Immature natural killer cell (primary cell): ENCODE results near the gene ANKRD13D. TPM values are rescaled to one million over a fixed set of nuclear protein-coding genes. Genes with fewer than 3 reads are reported as not detected.

Source experiments
- DNase-seq, 3 donors: peaks; one replicate each; pipeline ENCODE4 v3.0.0; 2022; ENCODE audit warnings: mixed read lengths in 1 of 3
- H3K27ac Mint-ChIP-seq, 6 donors: one replicate each; pipeline ENCODE4 v1.8.0; 2020; ENCODE audit warnings: mixed read lengths in 6 of 6, mild to moderate bottlenecking in 5 of 6, inconsistent platforms in 4 of 6, moderate library complexity in 3 of 6
- H3K27me3 Mint-ChIP-seq, 3 donors: one replicate each; pipeline ENCODE4 v1.8.0; 2020 to 2021; ENCODE audit warnings: low read depth in 3 of 3, mild to moderate bottlenecking in 3 of 3, mixed read lengths in 3 of 3, moderate library complexity in 3 of 3, inconsistent platforms in 1 of 3
- H3K36me3 Mint-ChIP-seq, 3 donors: one replicate each; pipeline ENCODE4 v1.8.0; 2020; ENCODE audit warnings: mixed read lengths in 3 of 3, inconsistent platforms in 2 of 3, mild to moderate bottlenecking in 2 of 3
- H3K4me1 Mint-ChIP-seq, 2 donors: one replicate each; pipeline ENCODE4 v1.8.0; 2020; ENCODE audit warnings: inconsistent platforms in 2 of 2, mild to moderate bottlenecking in 2 of 2, mixed read lengths in 2 of 2, moderate library complexity in 1 of 2
- H3K4me3 Mint-ChIP-seq, 5 donors: one replicate each; pipeline ENCODE4 v1.8.0; 2020; ENCODE audit warnings: mild to moderate bottlenecking in 5 of 5, mixed read lengths in 5 of 5, inconsistent platforms in 3 of 5, moderate library complexity in 3 of 5
- H3K9me3 Mint-ChIP-seq, 6 donors: one replicate each; pipeline ENCODE4 v1.8.0; 2020; ENCODE audit warnings: mild to moderate bottlenecking in 6 of 6, mixed read lengths in 6 of 6, inconsistent platforms in 4 of 6, moderate library complexity in 3 of 6
- polyA plus RNA-seq, 3 donors: library from polyadenylated mRNA; unstranded; fragments of 300-500 nt; fragmentation: Illumina TruSeq; gene quantifications; one replicate each; pipeline ENCODE4 v1.2.3, GENCODE V29; 2021

The ANKRD13D gene
- polyA plus RNA-seq, 3 donors from 2014 or later = 12.4 to 26.7 (median 14.2) TPM

DNA sequence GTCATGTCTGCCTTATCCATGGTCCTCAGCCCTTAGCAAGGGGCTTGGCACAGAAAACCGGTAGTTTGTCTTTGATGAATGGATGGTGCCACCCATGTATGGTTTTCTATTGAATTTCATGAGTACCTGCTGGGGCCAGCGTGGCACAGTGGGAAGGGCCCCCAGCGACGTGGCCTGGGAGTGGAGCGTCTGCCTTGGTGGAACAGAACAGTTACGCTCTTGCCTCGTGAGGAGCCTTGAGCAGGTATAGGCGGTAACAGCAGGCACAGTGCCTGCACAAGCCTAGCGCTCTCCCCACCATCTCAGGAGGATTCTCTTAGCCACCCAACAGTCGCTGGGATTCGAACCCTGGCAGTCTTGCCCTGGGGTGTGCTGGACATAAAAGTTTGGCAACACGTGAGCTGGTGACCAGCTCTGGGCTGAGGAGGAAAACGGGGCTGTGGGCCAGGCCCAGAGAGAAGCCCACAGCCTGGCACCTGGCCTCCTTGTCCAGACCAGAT lies 11.2 kb downstream of the ANKRD13D start:
- Mint-ChIP-seq H3K27ac (peak overlapping the region in 1 of 6 donors; percentile 29), H3K36me3 (peaks cover 20 to 22% (median 22%) of the 10 kb centered on the region in 3 donors), H3K4me1 (peaks cover 26 to 29% of the 10 kb centered on the region in 2 donors), H3K27me3 (peaks cover 0 to 4% (median 3%) of the 10 kb centered on the region in 3 donors), H3K4me3 (no peak overlapping the region), H3K9me3 (peaks cover 0 to 12% (median 7%) of the 10 kb centered on the region in 6 donors)
- no peak for DNase-seq

DNA sequence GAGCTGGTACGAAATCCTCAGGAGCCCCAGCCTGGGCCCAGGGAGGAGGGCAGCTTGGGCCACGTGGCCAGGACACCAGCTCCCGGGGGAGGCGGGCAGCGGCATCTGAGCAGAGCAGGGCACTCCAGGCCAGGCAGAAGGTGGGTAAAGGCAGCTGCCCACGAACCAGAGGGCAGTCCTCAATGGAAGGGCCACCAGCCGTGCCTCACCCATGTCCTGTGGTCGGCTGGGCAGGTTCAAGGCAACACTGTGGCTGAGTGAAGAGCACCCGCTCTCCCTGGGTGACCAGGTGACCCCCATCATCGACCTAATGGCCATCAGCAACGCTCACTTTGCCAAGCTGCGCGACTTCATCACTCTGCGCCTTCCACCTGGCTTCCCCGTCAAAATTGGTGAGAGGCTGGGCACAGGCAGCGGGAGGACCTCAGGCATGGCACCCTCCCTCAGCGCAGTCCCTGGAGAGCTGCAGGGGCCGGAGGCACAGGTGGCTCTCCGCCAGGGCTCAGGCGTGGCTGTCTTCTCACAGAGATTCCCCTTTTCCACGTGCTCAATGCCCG lies 11.7 kb downstream of the ANKRD13D start:
- Mint-ChIP-seq H3K27ac (peak overlapping the region in 1 of 6 donors; percentile 39), H3K4me1 (peaks cover 26 to 29% of the 10 kb centered on the region in 2 donors), H3K9me3 (peaks cover 0 to 12% (median 6%) of the 10 kb centered on the region in 6 donors), H3K36me3 (peaks cover 18 to 20% (median 19%) of the 10 kb centered on the region in 3 donors), H3K27me3 (peaks cover 0 to 4% (median 3%) of the 10 kb centered on the region in 3 donors), H3K4me3 (no peak overlapping the region)
- no peak for DNase-seq

DNA sequence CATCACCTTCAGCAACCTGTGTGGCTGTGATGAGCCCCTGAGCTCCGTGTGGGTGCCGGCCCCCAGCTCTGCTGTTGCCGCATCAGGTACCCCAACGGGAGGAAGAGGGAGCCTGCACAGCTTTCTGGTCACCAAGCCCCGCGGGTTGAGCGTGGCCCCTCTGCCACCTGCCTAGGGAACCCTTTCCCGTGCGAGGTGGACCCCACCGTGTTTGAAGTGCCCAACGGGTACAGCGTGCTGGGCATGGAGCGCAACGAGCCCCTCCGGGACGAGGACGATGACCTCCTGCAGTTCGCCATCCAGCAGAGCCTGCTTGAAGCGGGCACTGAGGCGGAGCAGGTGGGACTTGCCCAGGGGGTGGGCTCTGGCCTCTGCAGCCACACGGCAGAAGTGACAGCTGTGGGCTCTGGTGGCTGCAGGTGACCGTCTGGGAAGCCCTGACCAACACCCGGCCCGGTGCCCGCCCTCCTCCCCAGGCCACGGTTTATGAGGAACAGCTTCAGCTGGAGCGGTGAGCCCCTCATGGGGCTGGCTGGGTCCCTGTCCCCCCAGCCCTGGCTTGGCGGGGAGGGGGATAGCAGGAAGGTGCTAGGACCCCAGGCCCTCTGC lies 12.3 kb downstream of the ANKRD13D start:
- peaks cover 12 to 16% (median 14%) of the 10 kb centered on the region in 3 donors for H3K36me3 Mint-ChIP-seq
- peaks cover 0 to 5% (median 4%) of the 10 kb centered on the region in 3 donors for H3K27me3 Mint-ChIP-seq
- no peak overlapping the region for H3K4me3 Mint-ChIP-seq
- H3K9me3 Mint-ChIP-seq = peaks cover 0 to 6% (median 3%) of the 10 kb centered on the region in 6 donors
- peaks cover 21 to 23% of the 10 kb centered on the region in 2 donors for H3K4me1 Mint-ChIP-seq
- no peak for DNase-seq
- H3K27ac Mint-ChIP-seq = no peak overlapping the region

DNA sequence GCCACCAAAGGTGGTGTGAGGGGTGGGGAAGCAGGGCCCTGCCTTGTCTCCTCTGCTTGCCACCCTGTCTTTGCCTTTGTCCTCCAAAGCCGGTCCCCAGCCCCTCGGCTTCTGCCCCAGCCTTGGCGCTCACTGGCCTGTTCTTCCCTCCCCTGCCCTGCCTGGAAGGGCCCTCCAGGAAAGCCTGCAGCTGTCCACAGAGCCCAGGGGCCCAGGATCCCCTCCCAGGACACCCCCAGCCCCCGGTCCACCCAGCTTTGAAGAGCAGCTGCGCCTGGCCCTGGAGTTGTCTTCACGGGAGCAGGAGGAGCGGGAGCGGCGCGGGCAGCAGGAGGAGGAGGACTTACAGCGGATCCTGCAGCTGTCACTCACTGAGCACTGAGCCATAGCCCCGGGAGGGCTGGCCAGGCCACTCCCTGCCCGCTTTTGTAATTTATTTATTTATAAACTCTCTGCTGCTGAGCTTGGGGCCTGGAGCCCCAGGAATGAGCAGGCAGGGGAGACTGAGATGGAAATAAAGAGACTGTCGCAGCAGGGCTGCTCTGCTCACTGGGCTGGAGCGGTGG lies 12.9 kb downstream of the ANKRD13D start:
- H3K27ac Mint-ChIP-seq = peak overlapping the region; percentile 7 to 86 (median 71)
- H3K4me3 Mint-ChIP-seq = peak overlapping the region; percentile 64 to 76 (median 71)
- DNase-seq = no peak
- H3K27me3 Mint-ChIP-seq = peaks cover 0 to 4% (median 3%) of the 10 kb centered on the region in 3 donors
- peaks cover 18 to 19% of the 10 kb centered on the region in 2 donors for H3K4me1 Mint-ChIP-seq
- H3K36me3 Mint-ChIP-seq = peaks cover 6 to 11% (median 8%) of the 10 kb centered on the region in 3 donors
- peaks cover 0 to 2% (median 0%) of the 10 kb centered on the region in 6 donors for H3K9me3 Mint-ChIP-seq

DNA sequence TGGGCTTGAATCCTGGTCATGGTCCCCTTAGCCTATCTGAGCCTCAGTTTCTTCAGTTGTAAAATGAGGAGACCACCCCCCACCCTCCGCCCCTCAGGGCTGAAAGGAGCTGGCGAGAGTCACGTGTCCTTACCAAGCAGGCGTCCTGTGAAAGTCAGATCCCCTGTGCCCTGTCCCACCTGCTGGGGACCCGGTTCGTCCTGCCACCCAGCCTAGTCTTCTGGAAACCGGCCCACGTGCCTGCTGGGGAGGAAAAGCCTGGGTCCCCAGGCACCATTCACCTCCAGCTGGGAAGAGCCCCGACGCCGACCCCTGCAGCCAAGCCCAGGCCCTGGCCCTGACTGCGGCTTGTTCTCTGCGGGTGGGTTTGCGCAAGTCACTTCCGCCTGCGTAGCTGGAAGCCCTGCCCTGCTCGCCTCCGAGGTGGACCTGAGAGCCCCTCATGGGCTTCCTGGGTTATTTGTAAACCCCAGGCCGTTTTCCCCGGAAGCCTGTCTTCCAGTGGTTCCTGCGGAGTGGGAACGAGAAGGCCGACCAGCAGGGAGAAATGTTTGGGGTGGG lies 13.5 kb downstream of the ANKRD13D start:
- Mint-ChIP-seq H3K27ac (peak overlapping the region; percentile 7 to 86 (median 71)), H3K36me3 (peaks cover 5 to 10% (median 7%) of the 10 kb centered on the region in 3 donors), H3K4me3 (peak overlapping the region; percentile 64 to 76 (median 71)), H3K27me3 (peaks cover 0 to 4% (median 3%) of the 10 kb centered on the region in 3 donors), H3K4me1 (peaks cover 16 to 19% of the 10 kb centered on the region in 2 donors), H3K9me3 (peaks cover 0 to 2% (median 0%) of the 10 kb centered on the region in 6 donors)
- peak; percentile 50 to 53 (median 51) for DNase-seq

DNA sequence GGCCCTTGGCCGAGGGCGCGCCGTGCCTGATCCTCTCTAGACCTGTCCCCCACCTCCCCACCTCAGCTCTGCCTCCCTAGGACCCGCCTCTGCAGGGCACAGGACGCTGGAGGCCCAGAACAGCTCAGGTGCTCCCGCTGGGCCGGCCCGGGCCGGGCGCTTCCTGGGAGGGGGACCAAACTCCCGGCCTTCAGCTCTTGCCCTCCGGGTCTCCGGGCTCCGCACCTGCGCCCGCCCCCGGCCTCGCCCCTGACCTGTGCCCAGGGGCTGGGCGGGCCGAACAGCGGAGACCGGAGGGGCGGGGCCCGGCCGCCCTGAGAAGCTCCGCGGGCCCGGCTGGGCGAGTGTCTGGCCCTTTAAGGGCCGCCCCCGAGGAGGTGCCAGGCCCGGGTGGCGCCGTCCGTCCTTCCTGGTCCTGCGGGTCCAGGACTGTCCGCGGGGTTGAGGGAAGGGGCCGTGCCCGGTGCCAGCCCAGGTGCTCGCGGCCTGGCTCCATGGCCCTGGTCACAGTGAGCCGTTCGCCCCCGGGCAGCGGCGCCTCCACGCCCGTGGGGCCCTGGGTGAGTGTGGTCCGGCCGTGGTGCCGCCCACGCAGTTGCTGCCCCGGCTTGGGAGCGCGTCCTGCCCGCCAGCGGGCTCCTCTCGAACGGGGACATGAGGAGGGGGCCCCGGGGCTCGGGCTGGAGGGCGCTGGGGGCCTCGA lies 14.2 kb downstream of the ANKRD13D start, which contains the start of gene SSH3:
TSS of gene SSH3 (plus strand) at position 399 of the 703 bp plus-strand sequence. CDS start at position 495, 96 bp downstream.
- Mint-ChIP-seq H3K9me3 (peaks cover 0 to 1% (median 0%) of the 10 kb centered on the region in 6 donors), H3K4me1 (peaks cover 13 to 17% of the 10 kb centered on the region in 2 donors), H3K4me3 (peak within 1 kb of the TSS; percentile 64 to 76 (median 74)), H3K27ac (peak within 1 kb of the TSS; percentile 7 to 86 (median 71)), H3K36me3 (peaks cover 4 to 8% (median 5%) of the 10 kb centered on the region in 3 donors), H3K27me3 (peaks cover 0 to 4% (median 3%) of the 10 kb centered on the region in 3 donors)
- peak; percentile 55 to 58 (median 55) for DNase-seq

DNA sequence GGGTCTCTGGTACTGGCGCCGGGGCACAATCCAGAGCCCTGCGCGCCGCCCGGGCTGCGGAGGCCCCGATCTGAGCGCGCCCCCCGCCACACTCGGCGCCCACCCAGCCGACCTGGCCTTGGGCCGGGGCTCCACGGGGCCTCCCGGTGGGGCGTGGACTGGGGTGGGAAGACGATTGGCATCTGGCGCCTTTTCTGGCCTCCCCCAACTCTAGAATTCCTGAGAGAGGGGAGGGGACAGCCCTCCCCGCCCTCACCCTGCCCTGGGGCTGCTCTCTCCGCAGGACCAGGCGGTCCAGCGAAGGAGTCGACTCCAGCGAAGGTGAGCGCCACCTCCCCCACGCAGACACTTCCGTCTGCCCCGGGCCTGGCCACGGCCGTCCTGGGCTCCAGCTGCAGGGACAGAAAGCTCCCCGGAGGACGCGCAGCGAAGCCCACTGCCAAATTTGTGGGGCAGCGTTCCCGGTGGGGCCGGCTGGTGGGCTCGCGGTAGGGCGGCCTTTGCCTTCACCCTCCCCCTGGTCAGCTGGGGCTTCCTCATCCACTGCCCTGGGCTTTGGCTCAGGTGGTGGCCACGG lies 14.8 kb downstream of the ANKRD13D start:
- Mint-ChIP-seq H3K4me1 (peaks cover 7 to 13% of the 10 kb centered on the region in 2 donors), H3K36me3 (peaks cover 0 to 3% (median 0%) of the 10 kb centered on the region in 3 donors), H3K9me3 (no peaks in the 10 kb centered on the region), H3K4me3 (peak overlapping the region; percentile 51 to 76 (median 72)), H3K27ac (no peak overlapping the region), H3K27me3 (peaks cover 0 to 4% (median 3%) of the 10 kb centered on the region in 3 donors)
- peak in 2 of 3 donors; percentile 32 to 41 for DNase-seq

DNA sequence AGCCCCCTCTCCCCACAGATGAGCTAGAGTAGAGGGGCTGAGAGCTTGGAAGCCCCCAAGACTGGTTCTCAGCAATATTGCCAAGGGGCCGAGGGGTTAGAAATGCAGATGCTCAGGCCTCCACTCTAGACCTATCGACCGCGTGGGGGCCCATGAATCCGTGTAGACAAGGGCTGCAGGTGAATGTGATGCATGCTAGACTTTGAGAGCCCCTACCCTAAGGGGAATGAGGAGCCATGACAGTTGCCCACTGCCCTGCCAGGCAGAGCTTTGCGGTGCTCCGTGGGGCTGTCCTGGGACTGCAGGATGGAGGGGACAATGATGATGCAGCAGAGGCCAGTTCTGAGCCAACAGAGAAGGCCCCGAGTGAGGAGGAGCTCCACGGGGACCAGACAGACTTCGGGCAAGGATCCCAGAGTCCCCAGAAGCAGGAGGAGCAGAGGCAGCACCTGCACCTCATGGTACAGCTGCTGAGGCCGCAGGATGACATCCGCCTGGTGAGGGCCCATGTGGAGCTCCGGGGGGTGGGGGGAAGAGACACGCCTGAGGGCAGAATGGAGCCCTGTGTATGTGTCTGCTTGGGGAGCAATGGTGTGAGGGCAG lies 15.5 kb downstream of the ANKRD13D start:
- DNase-seq = no peak
- H3K4me1 Mint-ChIP-seq = peaks cover 7 to 13% of the 10 kb centered on the region in 2 donors
- H3K4me3 Mint-ChIP-seq = peak overlapping the region in 4 of 5 donors; percentile 23 to 76 (median 58)
- peaks cover 0 to 4% (median 3%) of the 10 kb centered on the region in 3 donors for H3K27me3 Mint-ChIP-seq
- H3K27ac Mint-ChIP-seq = peak overlapping the region in 2 of 6 donors; percentile 51 to 66
- peaks cover 0 to 3% (median 0%) of the 10 kb centered on the region in 3 donors for H3K36me3 Mint-ChIP-seq
- no peaks in the 10 kb centered on the region for H3K9me3 Mint-ChIP-seq

DNA sequence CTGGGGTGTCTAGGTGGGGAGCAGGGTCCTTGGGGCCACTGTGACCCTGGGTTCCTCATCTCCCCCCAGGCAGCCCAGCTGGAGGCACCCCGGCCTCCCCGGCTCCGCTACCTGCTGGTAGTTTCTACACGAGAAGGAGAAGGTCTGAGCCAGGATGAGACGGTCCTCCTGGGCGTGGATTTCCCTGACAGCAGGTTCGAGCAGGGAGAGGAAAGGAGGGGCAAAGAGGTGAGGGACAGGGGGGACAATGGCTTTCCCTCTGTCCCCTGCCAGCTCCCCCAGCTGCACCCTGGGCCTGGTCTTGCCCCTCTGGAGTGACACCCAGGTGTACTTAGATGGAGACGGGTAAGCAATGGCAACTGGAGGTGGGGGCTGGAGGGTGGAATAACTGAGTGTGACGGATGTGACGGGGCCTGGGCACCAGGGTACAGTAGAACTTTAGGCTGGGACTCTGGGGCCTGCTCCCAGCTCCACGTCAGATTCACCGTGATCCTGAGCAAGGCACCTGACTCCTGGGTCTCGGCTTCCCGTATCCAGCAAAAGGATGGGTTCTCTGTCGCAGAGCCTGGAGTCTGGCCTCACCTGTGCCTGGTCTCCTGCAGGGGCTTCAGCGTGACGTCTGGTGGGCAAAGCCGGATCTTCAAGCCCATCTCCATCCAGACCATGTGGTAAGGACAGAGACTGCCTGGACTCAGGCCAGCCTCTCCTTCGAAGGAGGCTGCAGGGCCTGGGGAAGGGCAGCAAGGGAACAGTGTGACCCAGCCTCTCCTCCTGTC lies 17.9 kb downstream of the ANKRD13D start:
- peaks cover 7 to 14% of the 10 kb centered on the region in 2 donors for H3K4me1 Mint-ChIP-seq
- H3K27ac Mint-ChIP-seq = no peak overlapping the region

DNA sequence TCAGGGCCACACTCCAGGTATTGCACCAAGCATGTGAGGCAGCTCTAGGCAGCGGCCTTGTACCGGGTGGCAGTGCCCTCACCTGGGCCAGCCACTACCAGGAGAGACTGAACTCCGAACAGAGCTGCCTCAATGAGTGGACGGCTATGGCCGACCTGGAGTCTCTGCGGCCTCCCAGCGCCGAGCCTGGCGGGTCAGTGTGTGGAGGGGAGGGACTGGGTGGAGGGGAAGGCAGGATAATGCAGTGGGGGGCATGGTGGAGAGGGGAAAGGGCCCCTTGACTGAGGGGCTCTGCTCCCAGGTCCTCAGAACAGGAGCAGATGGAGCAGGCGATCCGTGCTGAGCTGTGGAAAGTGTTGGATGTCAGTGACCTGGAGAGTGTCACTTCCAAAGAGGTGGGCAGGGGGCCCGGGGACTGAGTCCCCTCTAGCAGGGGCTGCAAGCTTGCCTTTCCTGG lies 18.5 kb downstream of the ANKRD13D start:
- H3K36me3 Mint-ChIP-seq = peaks cover 0 to 3% (median 0%) of the 10 kb centered on the region in 3 donors
- H3K4me1 Mint-ChIP-seq = peaks cover 11 to 14% of the 10 kb centered on the region in 2 donors
- H3K9me3 Mint-ChIP-seq = no peaks in the 10 kb centered on the region
- DNase-seq = no peak
- H3K27me3 Mint-ChIP-seq = peaks cover 0 to 4% (median 3%) of the 10 kb centered on the region in 3 donors
- no peak overlapping the region for H3K27ac Mint-ChIP-seq
- H3K4me3 Mint-ChIP-seq = no peak overlapping the region

More for the DNA sequence above, 17.9 kb downstream of the ANKRD13D start:
- Mint-ChIP-seq H3K36me3 (peaks cover 0 to 3% (median 0%) of the 10 kb centered on the region in 3 donors), H3K9me3 (no peaks in the 10 kb centered on the region), H3K4me3 (no peak overlapping the region), H3K27me3 (peaks cover 0 to 4% (median 3%) of the 10 kb centered on the region in 3 donors)
- no peak for DNase-seq

DNA sequence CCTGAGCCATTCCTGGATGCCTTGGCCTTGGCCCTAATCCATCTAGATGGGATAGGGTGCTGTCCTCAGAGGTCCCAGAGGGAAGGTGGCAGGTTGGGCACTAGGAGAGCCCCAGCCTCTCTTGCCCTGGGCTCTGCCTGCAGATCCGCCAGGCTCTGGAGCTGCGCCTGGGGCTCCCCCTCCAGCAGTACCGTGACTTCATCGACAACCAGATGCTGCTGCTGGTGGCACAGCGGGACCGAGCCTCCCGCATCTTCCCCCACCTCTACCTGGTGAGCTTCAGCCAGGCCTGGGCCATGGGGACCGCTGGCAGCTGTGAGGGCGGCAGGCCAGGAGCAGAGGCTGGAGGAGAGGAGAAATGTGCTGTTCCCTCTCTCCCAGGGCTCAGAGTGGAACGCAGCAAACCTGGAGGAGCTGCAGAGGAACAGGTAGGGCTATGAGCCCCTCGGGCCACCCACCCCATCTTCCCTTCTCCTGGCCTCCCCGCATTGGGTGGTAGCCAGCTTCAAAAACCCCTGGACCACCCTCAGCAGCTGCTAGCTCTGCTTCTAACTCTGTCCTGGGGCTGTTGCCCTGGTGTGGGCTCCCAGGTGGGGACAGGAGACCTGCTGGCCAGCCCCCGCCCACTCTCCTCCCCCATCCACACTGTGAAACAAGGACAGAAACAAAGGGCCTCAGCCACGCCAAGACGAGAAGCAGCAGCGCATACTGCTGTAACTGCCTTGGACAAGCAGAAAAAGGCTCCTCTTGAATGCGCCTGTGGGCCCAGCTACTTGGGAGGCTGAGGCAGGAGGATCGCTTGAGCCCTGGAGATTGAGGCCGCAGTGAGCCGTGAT lies 19.1 kb downstream of the ANKRD13D start:
- Mint-ChIP-seq H3K27ac (no peak overlapping the region), H3K4me3 (no peak overlapping the region), H3K4me1 (peaks cover 15 to 17% of the 10 kb centered on the region in 2 donors), H3K36me3 (peaks cover 0 to 3% (median 0%) of the 10 kb centered on the region in 3 donors), H3K27me3 (peaks cover 0 to 4% (median 3%) of the 10 kb centered on the region in 3 donors), H3K9me3 (no peaks in the 10 kb centered on the region)
- DNase-seq = no peak
